K562 (cell line): ENCODE measurements around the gene F12. TPM values are rescaled to one million over a fixed set of nuclear protein-coding genes. Genes with fewer than 3 reads are reported as not detected.

Source experiments
- FOSL1 ChIP-seq: fragments of 200-800 bp; sonication (Bioruptor generic); conservative IDR thresholded peaks from 2 replicates; pipeline ENCODE4 v1.6.1; 2016; ENCODE audit warnings: missing genetic modification characterization, missing compliant biosample characterization
- FOXK2 ChIP-seq, 2 experiments: fragments of 450-650 bp; IDR thresholded peaks in 1 of 2; conservative IDR thresholded peaks in 1 of 2; 2 replicates each; pipeline ENCODE4 v1.6.1; 2016; ENCODE audit warnings: low read depth in 2 of 2, mild to moderate bottlenecking in 1 of 2
- MEF2A ChIP-seq: IDR thresholded peaks from 2 replicates; pipeline ENCODE4 v1.6.1; 2011; ENCODE audit warnings: low read depth, mild to moderate bottlenecking, low read length, moderate library complexity; ENCODE audit not compliant: control insufficient read depth
- MTA2 ChIP-seq: fragments of 450-650 bp; IDR thresholded peaks from 2 replicates; pipeline ENCODE4 v1.6.1; 2016; ENCODE audit warnings: low read depth
- MYBL2 ChIP-seq, 2 experiments: fragments of 450-650 bp in 1 of 2; sonication (generic) in 1 of 2; formaldehyde crosslinking in 1 of 2; IDR thresholded peaks; 2 replicates each; pipeline versions ENCODE4 v1.6.1 to v1.8.1; 2017 to 2022; ENCODE audit warnings: borderline replicate concordance in 1 of 2, inconsistent platforms in 1 of 2, low read depth in 1 of 2, mild to moderate bottlenecking in 1 of 2, missing genetic modification reagents in 1 of 2, moderate library complexity in 1 of 2
- MYC ChIP-seq, 2 experiments: fragments of 250-450 bp in 1 of 2; sonication (Bioruptor Pico) in 1 of 2; IDR thresholded peaks; 2 replicates each; pipeline versions ENCODE4 v1.5.1 to v1.6.1; 2012 to 2021; ENCODE audit warnings: low read depth in 2 of 2, borderline replicate concordance in 1 of 2, improper control_type of control experiment in 1 of 2, low read length in 1 of 2, mild to moderate bottlenecking in 1 of 2, moderate library complexity in 1 of 2
- PHB2 ChIP-seq: fragments of 450-650 bp; IDR thresholded peaks from 2 replicates; pipeline ENCODE4 v1.6.1; 2017; ENCODE audit warnings: low read depth
- POLR2G ChIP-seq: fragments of 200-400 bp; formaldehyde crosslinking; IDR thresholded peaks from 2 replicates; pipeline ENCODE4 v1.6.1; 2017; ENCODE audit warnings: low read depth, mild to moderate bottlenecking, antibody characterized with exemption, low read length, moderate library complexity
- SIN3B ChIP-seq: fragments of 450-650 bp; IDR thresholded peaks from 2 replicates; pipeline ENCODE4 v1.6.1; 2017; ENCODE audit warnings: low read depth, mild to moderate bottlenecking, moderate library complexity
- STAT5A ChIP-seq: IDR thresholded peaks from 2 replicates; pipeline ENCODE4 v1.6.1; 2012; ENCODE audit warnings: low read length, inconsistent platforms, borderline replicate concordance
- ZC3H8 ChIP-seq: fragments of 450-650 bp; IDR thresholded peaks from 2 replicates; pipeline ENCODE4 v1.6.1; 2017
- ZFX ChIP-seq: sonication (generic); formaldehyde crosslinking; IDR thresholded peaks from 2 replicates; pipeline ENCODE4 v1.8.0; 2022; ENCODE audit warnings: mild to moderate bottlenecking, missing genetic modification reagents, moderate library complexity
- ZNF133 ChIP-seq: fragments of 250-450 bp; sonication (Bioruptor Pico); IDR thresholded peaks from 2 replicates; pipeline ENCODE4 v1.4.0; 2020; ENCODE audit warnings: mild to moderate bottlenecking
- ZNF584 ChIP-seq: fragments of 200-800 bp; sonication (Bioruptor generic); IDR thresholded peaks from 2 replicates; pipeline ENCODE4 v1.6.1; 2016; ENCODE audit warnings: low read depth, mild to moderate bottlenecking, missing genetic modification characterization, missing compliant biosample characterization
- polyA plus RNA-seq, 8 experiments: library from polyadenylated mRNA; depleted of rRNA in 4 of 8; stranded (reverse) in 5 of 8; unstranded in 3 of 8; fragments of >200 nt; fragmentation: Nextera tagmentation in 2 of 8; fragmentation: Illumina TruSeq in 1 of 8; extraction: Ambion mirVana in 2 of 8; extraction: Trizol in 1 of 8; gene quantifications; 2 replicates each; pipeline versions ENCODE4 v1.2.1 to v1.2.3, GENCODE V29; 2011 to 2014; ENCODE audit warnings: inconsistent platforms in 1 of 8, missing spikeins in 1 of 8
- total RNA-seq, 7 experiments: library from RNA; depleted of rRNA in 6 of 7; stranded (reverse); fragments of >200 nt in 6 of 7; fragmentation: Illumina TruSeq in 2 of 7; extraction: Trizol in 2 of 7; gene quantifications; 2 replicates each; pipeline versions ENCODE4 v1.2.1 to v1.2.3, GENCODE V29; 2011 to 2021; ENCODE audit warnings: low replicate concordance in 1 of 7
- TF ChIP-seq, protein P1 (sequence below): fragments of 200-800 bp; sonication (Bioruptor generic); IDR thresholded peaks from 2 replicates; pipeline ENCODE4 v1.6.1; 2017; ENCODE audit warnings: missing genetic modification characterization, missing compliant biosample characterization
- TF ChIP-seq, protein P2 (sequence below): sonication (generic); formaldehyde crosslinking; IDR thresholded peaks from 2 replicates; pipeline ENCODE4 v1.8.0; 2022; ENCODE audit warnings: mild to moderate bottlenecking, low read depth, missing genetic modification reagents
- TF ChIP-seq, protein P3 (sequence below): sonication (generic); formaldehyde crosslinking; IDR thresholded peaks from 2 replicates; pipeline ENCODE4 v1.8.1; 2022; ENCODE audit warnings: missing genetic modification reagents
- TF ChIP-seq, protein P4 (sequence below): fragments of 450-650 bp; IDR thresholded peaks from 2 replicates; pipeline ENCODE4 v1.6.1; 2016; ENCODE audit warnings: low read depth, mild to moderate bottlenecking, moderate library complexity
- TF ChIP-seq, protein P5 (sequence below): fragments of 450-650 bp; IDR thresholded peaks from 2 replicates; pipeline ENCODE4 v1.6.1; 2018; ENCODE audit not compliant: partially characterized antibody

The F12 gene
- total and polyA plus RNA-seq, 9 of the 15 experiments (the other 6 are each of a cell fraction or from before 2014, with no cell fraction given), result 0.59 to 18.3 (median 3.6) TPM

DNA sequence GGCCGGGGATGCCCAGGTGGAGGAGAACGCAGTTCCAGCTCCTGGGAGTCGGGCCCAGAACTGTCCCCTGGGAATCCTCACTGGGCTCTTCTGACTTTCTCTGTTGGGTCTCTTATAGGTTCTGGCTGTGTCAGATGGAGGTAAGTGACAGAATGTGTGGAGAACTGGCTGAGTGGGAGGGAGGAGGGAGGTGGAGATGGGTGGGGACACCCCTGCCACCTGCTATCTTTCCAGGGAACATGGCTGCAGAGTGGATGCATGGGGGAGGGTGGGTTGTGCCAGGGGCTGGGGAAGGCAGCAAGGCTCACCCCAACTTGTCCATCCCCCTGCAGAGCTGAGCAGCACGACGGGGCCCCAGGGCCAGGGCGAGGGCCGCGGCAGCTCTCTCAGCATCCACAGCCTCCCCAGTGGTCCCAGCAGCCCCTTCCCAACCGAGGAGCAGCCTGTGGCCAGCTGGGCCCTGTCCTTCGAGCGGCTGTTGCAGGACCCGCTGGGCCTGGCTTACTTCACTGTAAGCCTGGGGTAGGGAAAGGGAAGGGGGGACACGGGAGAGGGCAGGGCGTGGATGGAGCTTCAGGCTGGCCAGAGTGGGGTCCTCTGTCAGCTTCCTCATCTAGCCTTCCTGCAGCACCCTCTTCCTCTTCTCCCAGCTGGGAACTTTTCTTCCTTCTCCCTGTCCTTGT is 43.4 kb downstream of the F12 start (continued):
- TF ChIP-seq, protein P1, sequence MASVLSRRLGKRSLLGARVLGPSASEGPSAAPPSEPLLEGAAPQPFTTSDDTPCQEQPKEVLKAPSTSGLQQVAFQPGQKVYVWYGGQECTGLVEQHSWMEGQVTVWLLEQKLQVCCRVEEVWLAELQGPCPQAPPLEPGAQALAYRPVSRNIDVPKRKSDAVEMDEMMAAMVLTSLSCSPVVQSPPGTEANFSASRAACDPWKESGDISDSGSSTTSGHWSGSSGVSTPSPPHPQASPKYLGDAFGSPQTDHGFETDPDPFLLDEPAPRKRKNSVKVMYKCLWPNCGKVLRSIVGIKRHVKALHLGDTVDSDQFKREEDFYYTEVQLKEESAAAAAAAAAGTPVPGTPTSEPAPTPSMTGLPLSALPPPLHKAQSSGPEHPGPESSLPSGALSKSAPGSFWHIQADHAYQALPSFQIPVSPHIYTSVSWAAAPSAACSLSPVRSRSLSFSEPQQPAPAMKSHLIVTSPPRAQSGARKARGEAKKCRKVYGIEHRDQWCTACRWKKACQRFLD, result no peak
- TF ChIP-seq, protein P2, sequence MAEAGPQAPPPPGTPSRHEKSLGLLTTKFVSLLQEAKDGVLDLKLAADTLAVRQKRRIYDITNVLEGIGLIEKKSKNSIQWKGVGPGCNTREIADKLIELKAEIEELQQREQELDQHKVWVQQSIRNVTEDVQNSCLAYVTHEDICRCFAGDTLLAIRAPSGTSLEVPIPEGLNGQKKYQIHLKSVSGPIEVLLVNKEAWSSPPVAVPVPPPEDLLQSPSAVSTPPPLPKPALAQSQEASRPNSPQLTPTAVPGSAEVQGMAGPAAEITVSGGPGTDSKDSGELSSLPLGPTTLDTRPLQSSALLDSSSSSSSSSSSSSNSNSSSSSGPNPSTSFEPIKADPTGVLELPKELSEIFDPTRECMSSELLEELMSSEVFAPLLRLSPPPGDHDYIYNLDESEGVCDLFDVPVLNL (CRISPR knock-in tag), result no peak
- TF ChIP-seq, protein P3, sequence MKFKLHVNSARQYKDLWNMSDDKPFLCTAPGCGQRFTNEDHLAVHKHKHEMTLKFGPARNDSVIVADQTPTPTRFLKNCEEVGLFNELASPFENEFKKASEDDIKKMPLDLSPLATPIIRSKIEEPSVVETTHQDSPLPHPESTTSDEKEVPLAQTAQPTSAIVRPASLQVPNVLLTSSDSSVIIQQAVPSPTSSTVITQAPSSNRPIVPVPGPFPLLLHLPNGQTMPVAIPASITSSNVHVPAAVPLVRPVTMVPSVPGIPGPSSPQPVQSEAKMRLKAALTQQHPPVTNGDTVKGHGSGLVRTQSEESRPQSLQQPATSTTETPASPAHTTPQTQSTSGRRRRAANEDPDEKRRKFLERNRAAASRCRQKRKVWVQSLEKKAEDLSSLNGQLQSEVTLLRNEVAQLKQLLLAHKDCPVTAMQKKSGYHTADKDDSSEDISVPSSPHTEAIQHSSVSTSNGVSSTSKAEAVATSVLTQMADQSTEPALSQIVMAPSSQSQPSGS (CRISPR knock-in tag), result no peak
- TF ChIP-seq POLR2G, result no peak
- TF ChIP-seq MYBL2 (IDR thresholded peaks at IDR 0.05; ENCODE audit: low read depth), result no peak
- no peak for TF ChIP-seq MYBL2 (CRISPR knock-in tag; IDR thresholded peaks at IDR 0.05; ENCODE audit: borderline replicate concordance)
- TF ChIP-seq MTA2, result no peak
- TF ChIP-seq ZNF584 (CRISPR knock-in tag), result no peak
- no peak for TF ChIP-seq MYC (IDR thresholded peaks at IDR 0.05; ENCODE audit: low read depth, low read length)
- no peak for TF ChIP-seq MYC (CRISPR knock-in tag; IDR thresholded peaks at IDR 0.05; ENCODE audit: borderline replicate concordance, low read depth)
- TF ChIP-seq SIN3B, result no peak
- TF ChIP-seq FOXK2 (conservative IDR thresholded peaks at IDR 0.05 in 1 of 2, IDR thresholded peaks at IDR 0.05 in 1 of 2; ENCODE audit: low read depth in 2 of 2), result no peak
- no peak for TF ChIP-seq PHB2
- no peak for TF ChIP-seq FOSL1 (tag)
- TF ChIP-seq STAT5A, result no peak
- TF ChIP-seq MEF2A, result no peak
- TF ChIP-seq, protein P4, sequence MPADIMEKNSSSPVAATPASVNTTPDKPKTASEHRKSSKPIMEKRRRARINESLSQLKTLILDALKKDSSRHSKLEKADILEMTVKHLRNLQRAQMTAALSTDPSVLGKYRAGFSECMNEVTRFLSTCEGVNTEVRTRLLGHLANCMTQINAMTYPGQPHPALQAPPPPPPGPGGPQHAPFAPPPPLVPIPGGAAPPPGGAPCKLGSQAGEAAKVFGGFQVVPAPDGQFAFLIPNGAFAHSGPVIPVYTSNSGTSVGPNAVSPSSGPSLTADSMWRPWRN, result no peak
- no peak for TF ChIP-seq ZC3H8
- TF ChIP-seq, protein P5, sequence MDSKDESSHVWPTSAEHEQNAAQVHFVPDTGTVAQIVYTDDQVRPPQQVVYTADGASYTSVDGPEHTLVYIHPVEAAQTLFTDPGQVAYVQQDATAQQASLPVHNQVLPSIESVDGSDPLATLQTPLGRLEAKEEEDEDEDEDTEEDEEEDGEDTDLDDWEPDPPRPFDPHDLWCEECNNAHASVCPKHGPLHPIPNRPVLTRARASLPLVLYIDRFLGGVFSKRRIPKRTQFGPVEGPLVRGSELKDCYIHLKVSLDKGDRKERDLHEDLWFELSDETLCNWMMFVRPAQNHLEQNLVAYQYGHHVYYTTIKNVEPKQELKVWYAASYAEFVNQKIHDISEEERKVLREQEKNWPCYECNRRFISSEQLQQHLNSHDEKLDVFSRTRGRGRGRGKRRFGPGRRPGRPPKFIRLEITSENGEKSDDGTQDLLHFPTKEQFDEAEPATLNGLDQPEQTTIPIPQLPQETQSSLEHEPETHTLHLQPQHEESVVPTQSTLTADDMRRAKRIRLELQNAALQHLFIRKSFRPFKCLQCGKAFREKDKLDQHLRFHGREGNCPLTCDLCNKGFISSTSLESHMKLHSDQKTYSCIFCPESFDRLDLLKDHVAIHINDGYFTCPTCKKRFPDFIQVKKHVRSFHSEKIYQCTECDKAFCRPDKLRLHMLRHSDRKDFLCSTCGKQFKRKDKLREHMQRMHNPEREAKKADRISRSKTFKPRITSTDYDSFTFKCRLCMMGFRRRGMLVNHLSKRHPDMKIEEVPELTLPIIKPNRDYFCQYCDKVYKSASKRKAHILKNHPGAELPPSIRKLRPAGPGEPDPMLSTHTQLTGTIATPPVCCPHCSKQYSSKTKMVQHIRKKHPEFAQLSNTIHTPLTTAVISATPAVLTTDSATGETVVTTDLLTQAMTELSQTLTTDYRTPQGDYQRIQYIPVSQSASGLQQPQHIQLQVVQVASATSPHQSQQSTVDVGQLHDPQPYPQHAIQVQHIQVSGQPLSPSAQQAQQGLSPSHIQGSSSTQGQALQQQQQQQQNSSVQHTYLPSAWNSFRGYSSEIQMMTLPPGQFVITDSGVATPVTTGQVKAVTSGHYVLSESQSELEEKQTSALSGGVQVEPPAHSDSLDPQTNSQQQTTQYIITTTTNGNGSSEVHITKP, result peak; percentile 95
- no peak for TF ChIP-seq ZNF133 (CRISPR knock-in tag)
- no peak for TF ChIP-seq ZFX (CRISPR knock-in tag)
